Upper lobe of left lung (tissue), 6 donors: Measurements from ENCODE around the gene ZNF638. TPM values are rescaled to one million over a fixed set of nuclear protein-coding genes. Genes with fewer than 3 reads are reported as not detected.
"Not testable (repeated sequence)": the region's sequence is repeated elsewhere in the genome, so short reads cannot be mapped to it uniquely, and the experiment has no call there.

Source experiments
- ATAC-seq, 2 donors: fragments of 200-7000 bp; cut with Tn5 transposase; one replicate each; pipeline ENCODE4 v1.9.1; 2022; ENCODE audit warnings: mild to moderate bottlenecking in 2 of 2, moderate library complexity in 2 of 2; ENCODE audit not compliant: low FRiP score in 2 of 2
- DNase-seq, 2 donors: peaks; one replicate each; pipeline ENCODE4 v3.0.0-alpha.2; 2019 to 2020
- H3K27ac ChIP-seq, 4 donors: fragments of 200-600 bp; sonication (generic); one replicate each; pipeline ENCODE4 v1.5.1; 2016 to 2019
- H3K27me3 ChIP-seq, 4 donors: fragments of 200-600 bp; sonication (generic); one replicate each; pipeline ENCODE4 v1.5.1; 2017 to 2019
- H3K36me3 ChIP-seq, 4 donors: fragments of 200-600 bp; sonication (generic); one replicate each; pipeline ENCODE4 v1.5.1; 2016 to 2019
- H3K4me1 ChIP-seq, 4 donors: fragments of 200-600 bp; sonication (generic); one replicate each; pipeline ENCODE4 v1.5.1; 2018 to 2019
- H3K4me3 ChIP-seq, 4 donors: fragments of 200-600 bp; sonication (generic); one replicate each; pipeline ENCODE4 v1.5.1; 2017 to 2019; ENCODE audit warnings: mild to moderate bottlenecking in 2 of 4, moderate library complexity in 1 of 4
- H3K9me3 ChIP-seq, 4 donors: fragments of 200-600 bp; sonication (generic); one replicate each; pipeline ENCODE4 v1.5.1; 2018 to 2019
- EP300 ChIP-seq, 4 donors: sonication (generic); formaldehyde crosslinking; IDR thresholded peaks; one replicate each; pipeline ENCODE4 v1.5.1; 2017; ENCODE audit warnings: antibody characterized with exemption in 4 of 4, control low read depth in 2 of 4
- POLR2A ChIP-seq, 4 donors: fragments of 450-650 bp; IDR thresholded peaks; one replicate each; pipeline ENCODE4 v1.5.1; 2016 to 2017; ENCODE audit warnings: antibody characterized with exemption in 4 of 4, mild to moderate bottlenecking in 2 of 4
- POLR2AphosphoS5 ChIP-seq, 2 donors: sonication (generic); formaldehyde crosslinking; IDR thresholded peaks; one replicate each; pipeline ENCODE4 v1.5.1; 2017; ENCODE audit warnings: antibody characterized with exemption in 2 of 2
- WGBS, 2 donors: methylation state at CpG; one replicate each; pipeline ENCODE4 v1.1.5; 2017 to 2018; 5-methylcytosine and 5-hydroxymethylcytosine counted together
- total RNA-seq, 6 donors: library from RNA; depleted of rRNA in 4 of 6; stranded (reverse); fragments of >200 nt in 4 of 6; gene quantifications; one replicate each; pipeline versions ENCODE4 v1.1.0 to v1.2.1, GENCODE V29; 2016 to 2021
- TF ChIP-seq, protein P1 (sequence below), 6 experiments: fragments of 450-650 bp in 4 of 6; fragments of 200-600 bp in 2 of 6; sonication (generic) in 2 of 6; IDR thresholded peaks; one replicate each; pipeline ENCODE4 v1.5.1; 2016 to 2019; ENCODE audit warnings: antibody characterized with exemption in 6 of 6
- donor health status: DM: no; HTN: no; CAD: no; lungs with moderate emphysema.
- donor health status: DM: no; HTN: yes; CAD: no; lungs with severe emphysema.

The ZNF638 gene
- total RNA-seq, 6 donors from 2014 or later = 87.5 to 405 (median 115) TPM

- 93% methylated on average over 3 of the region's 3 CpGs for WGBS, 2 donors
- Histone ChIP-seq H3K4me1 (no peaks in the 10 kb centered on the region), H3K36me3 (peaks cover 6 to 49% (median 19%) of the 10 kb centered on the region in 4 donors), H3K27me3 (no peaks in the 10 kb centered on the region), H3K9me3 (no peaks in the 10 kb centered on the region), H3K4me3 (no peak overlapping the region), H3K27ac (no peak overlapping the region)
- DNase-seq = no peak
- TF ChIP-seq POLR2AphosphoS5 (IDR thresholded peaks at IDR 0.05) = no peak
- TF ChIP-seq, protein P1, sequence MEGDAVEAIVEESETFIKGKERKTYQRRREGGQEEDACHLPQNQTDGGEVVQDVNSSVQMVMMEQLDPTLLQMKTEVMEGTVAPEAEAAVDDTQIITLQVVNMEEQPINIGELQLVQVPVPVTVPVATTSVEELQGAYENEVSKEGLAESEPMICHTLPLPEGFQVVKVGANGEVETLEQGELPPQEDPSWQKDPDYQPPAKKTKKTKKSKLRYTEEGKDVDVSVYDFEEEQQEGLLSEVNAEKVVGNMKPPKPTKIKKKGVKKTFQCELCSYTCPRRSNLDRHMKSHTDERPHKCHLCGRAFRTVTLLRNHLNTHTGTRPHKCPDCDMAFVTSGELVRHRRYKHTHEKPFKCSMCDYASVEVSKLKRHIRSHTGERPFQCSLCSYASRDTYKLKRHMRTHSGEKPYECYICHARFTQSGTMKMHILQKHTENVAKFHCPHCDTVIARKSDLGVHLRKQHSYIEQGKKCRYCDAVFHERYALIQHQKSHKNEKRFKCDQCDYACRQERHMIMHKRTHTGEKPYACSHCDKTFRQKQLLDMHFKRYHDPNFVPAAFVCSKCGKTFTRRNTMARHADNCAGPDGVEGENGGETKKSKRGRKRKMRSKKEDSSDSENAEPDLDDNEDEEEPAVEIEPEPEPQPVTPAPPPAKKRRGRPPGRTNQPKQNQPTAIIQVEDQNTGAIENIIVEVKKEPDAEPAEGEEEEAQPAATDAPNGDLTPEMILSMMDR (IDR thresholded peaks at IDR 0.05) = no peak
- TF ChIP-seq POLR2A (IDR thresholded peaks at IDR 0.05) = no peak
- TF ChIP-seq EP300 (IDR thresholded peaks at IDR 0.05) = no peak
- ATAC-seq = no peak
These were observed 78.0 kb downstream of the ZNF638 start for GRCh38 chr2:71409611-71410010.

- H3K27me3 ChIP-seq = no peaks in the 10 kb centered on the region
- H3K36me3 ChIP-seq = peaks cover 3 to 39% (median 11%) of the 10 kb centered on the region in 4 donors
- H3K27ac ChIP-seq = no peak overlapping the region
- no peaks in the 10 kb centered on the region for H3K9me3 ChIP-seq
- H3K4me1 ChIP-seq = no peaks in the 10 kb centered on the region
- DNase-seq (no peak), ATAC-seq (no peak)
- 87 to 100% methylated on average over 4 of the region's 4 CpGs for WGBS, 2 donors
- TF ChIP-seq EP300 (IDR thresholded peaks at IDR 0.05) = no peak
- TF ChIP-seq POLR2A (IDR thresholded peaks at IDR 0.05) = no peak
- TF ChIP-seq, protein P1 (IDR thresholded peaks at IDR 0.05) = no peak
- no peak for TF ChIP-seq POLR2AphosphoS5 (IDR thresholded peaks at IDR 0.05)
- H3K4me3 ChIP-seq = no peak overlapping the region
These were observed 79.1 kb downstream of the ZNF638 start for GRCh38 chr2:71410696-71411095.

DNA sequence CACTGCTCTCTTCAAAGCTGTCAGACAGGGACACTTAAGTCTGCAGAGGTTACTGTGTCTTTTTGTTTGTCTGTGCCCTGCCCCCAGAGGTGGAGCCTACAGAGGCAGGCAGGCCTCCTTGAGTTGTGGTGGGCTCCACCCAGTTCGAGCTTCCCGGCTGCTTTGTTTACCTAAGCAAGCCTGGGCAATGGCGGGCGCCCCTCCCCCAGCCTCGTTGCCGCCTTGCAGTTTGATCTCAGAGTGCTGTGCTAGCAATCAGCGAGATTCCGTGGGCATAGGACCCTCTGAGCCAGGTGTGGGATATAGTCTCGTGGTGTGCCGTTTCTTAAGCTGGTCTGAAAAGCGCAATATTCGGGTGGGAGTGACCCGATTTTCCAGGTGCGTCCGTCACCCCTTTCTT, 85.3 kb downstream of the ZNF638 start:
- WGBS, 2 donors = no CpG with 5 or more reads among the region's 15 CpGs
- H3K9me3 ChIP-seq, H3K27me3 ChIP-seq, H3K4me1 ChIP-seq, ATAC-seq, H3K36me3 ChIP-seq: not testable (repeated sequence)
- peak overlapping the region in 3 of 4 donors; percentile 31 to 42 (median 39) for H3K4me3 ChIP-seq
- DNase-seq = peak in 1 of 2 donors; percentile 29
- peak overlapping the region in 2 of 4 donors; percentile 48 to 67 for H3K27ac ChIP-seq

- Histone ChIP-seq H3K4me3 (peak overlapping the region in 3 of 4 donors; percentile 31 to 42 (median 39)), H3K36me3 (peaks cover 0 to 10% (median 0%) of the 10 kb centered on the region in 4 donors), H3K27ac (peak overlapping the region; percentile 30 to 67 (median 41)), H3K4me1 (peaks cover 3 to 7% (median 5%) of the 10 kb centered on the region in 4 donors), H3K27me3 (no peaks in the 10 kb centered on the region), H3K9me3 (no peaks in the 10 kb centered on the region)
- WGBS, 2 donors = 7 to 22% methylated on average over 5 to 8 of the region's 16 CpGs
- ATAC-seq = no peak
- TF ChIP-seq POLR2A (IDR thresholded peaks at IDR 0.05) = peak in 1 of 4 donors; percentile 24
- no peak for TF ChIP-seq POLR2AphosphoS5 (IDR thresholded peaks at IDR 0.05)
- no peak for DNase-seq
These were observed 86.0 kb downstream of the ZNF638 start for GRCh38 chr2:71417300-71418202.

DNA sequence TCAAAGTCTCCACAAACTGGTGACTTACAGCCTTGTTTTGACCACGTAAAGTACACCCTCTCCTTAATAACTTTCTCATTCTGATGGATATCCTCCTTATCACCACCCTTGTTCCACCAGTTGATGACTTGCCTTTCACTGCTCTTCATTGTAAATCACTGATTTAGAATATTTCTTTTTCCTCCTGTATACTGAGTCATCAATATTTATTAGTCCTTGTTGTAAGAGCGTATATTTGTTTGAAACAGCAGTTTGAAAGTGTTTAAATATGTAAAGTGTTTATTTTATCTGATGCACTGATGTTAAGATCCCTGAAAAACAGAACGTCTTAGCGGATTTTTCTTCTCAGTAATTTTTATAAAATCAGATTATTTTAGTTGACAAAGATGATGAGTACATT, 87.6 kb downstream of the ZNF638 start:
- Histone ChIP-seq H3K4me1 (peaks cover 3 to 14% (median 10%) of the 10 kb centered on the region in 4 donors), H3K9me3 (no peaks in the 10 kb centered on the region), H3K27ac (no peak overlapping the region), H3K27me3 (no peaks in the 10 kb centered on the region), H3K4me3 (no peak overlapping the region), H3K36me3 (peaks cover 0 to 23% (median 9%) of the 10 kb centered on the region in 4 donors)
- ATAC-seq = no peak
- no peak for DNase-seq
- WGBS, 2 donors = 93% methylated on average over 4 of the region's 4 CpGs
- TF ChIP-seq, protein P1 (IDR thresholded peaks at IDR 0.05) = no peak
- no peak for TF ChIP-seq EP300 (IDR thresholded peaks at IDR 0.05)
- TF ChIP-seq POLR2AphosphoS5 (IDR thresholded peaks at IDR 0.05) = no peak
- no peak for TF ChIP-seq POLR2A (IDR thresholded peaks at IDR 0.05)
